Measurements from ENCODE around the gene NXNL1. TPM values are rescaled to one million over a fixed set of nuclear protein-coding genes. Genes with fewer than 3 reads are reported as not detected.
A peak's percentile ranks its signal among the peaks of the same experiment; 100 is the strongest.

Gene NXNL1
- total RNA-seq, 2 experiments from 2014 or later: not detected

GRCh38 chr19:17467471-17468301 lies 7.0 kb upstream of the NXNL1 start:
- ChIA-PET POLR2A (interaction anchor here (0.7 kb wide), 1 partner anchor 106 kb away, joined by 3 read pairs; no protein-coding TSS in a partner anchor), CTCF (interaction anchor here (0.5 to 1.2 kb wide), 3 partner anchors 24 to 921 kb away, joined by 3 to 5 read pairs (median 3); no protein-coding TSS in a partner anchor)
- peaks cover 24% of the 10 kb centered on the region for H3K4me1 Mint-ChIP-seq (ENCODE audit: low read depth)
- DNase-seq (no peak), ATAC-seq (ENCODE audit: poor library complexity) (no peak)
- TF ChIP-seq, protein P1, sequence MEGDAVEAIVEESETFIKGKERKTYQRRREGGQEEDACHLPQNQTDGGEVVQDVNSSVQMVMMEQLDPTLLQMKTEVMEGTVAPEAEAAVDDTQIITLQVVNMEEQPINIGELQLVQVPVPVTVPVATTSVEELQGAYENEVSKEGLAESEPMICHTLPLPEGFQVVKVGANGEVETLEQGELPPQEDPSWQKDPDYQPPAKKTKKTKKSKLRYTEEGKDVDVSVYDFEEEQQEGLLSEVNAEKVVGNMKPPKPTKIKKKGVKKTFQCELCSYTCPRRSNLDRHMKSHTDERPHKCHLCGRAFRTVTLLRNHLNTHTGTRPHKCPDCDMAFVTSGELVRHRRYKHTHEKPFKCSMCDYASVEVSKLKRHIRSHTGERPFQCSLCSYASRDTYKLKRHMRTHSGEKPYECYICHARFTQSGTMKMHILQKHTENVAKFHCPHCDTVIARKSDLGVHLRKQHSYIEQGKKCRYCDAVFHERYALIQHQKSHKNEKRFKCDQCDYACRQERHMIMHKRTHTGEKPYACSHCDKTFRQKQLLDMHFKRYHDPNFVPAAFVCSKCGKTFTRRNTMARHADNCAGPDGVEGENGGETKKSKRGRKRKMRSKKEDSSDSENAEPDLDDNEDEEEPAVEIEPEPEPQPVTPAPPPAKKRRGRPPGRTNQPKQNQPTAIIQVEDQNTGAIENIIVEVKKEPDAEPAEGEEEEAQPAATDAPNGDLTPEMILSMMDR (IDR thresholded peaks at IDR 0.05): no peak
- no peak overlapping the region for H3K27ac Mint-ChIP-seq
- no peaks in the 10 kb centered on the region for H3K9me3 Mint-ChIP-seq
- intact Hi-C loops (cut with DNase I, micrococcal nuclease): loop anchor here (2.0 to 5.0 kb wide), 6 partner anchors 47 to 393 kb away; partner anchors contain the start of genes BABAM1 (in 1 of the 2), CCDC194 (in 1 of the 2), HAUS8 (in 1 of the 2) and MVB12A (in 1 of the 2)
- no peaks in the 10 kb centered on the region for H3K36me3 ChIP-seq (ENCODE audit: insufficient read depth, low read length)
- no peaks in the 10 kb centered on the region for H3K9me3 ChIP-seq (ENCODE audit: control insufficient read depth in 1 of 2, insufficient read depth in 1 of 2, low read length in 2 of 2)
- H3K27me3 Mint-ChIP-seq: peaks cover 3% of the 10 kb centered on the region
- H3K36me3 Mint-ChIP-seq (ENCODE audit: low read depth): peaks cover 4% of the 10 kb centered on the region
- no peak overlapping the region for H3K4me3 ChIP-seq (ENCODE audit: low read length)
- no peak overlapping the region for H3K27ac ChIP-seq (ENCODE audit: low read depth in 1 of 2, low read length in 2 of 2)
- no peaks in the 10 kb centered on the region for H3K27me3 ChIP-seq (ENCODE audit: control insufficient read depth in 1 of 2, insufficient read depth in 2 of 2, low read length in 2 of 2)
- no peak overlapping the region for H3K4me3 Mint-ChIP-seq
- H3K4me1 ChIP-seq (ENCODE audit: insufficient read depth, low read length): peaks cover 30% of the 10 kb centered on the region

DNA sequence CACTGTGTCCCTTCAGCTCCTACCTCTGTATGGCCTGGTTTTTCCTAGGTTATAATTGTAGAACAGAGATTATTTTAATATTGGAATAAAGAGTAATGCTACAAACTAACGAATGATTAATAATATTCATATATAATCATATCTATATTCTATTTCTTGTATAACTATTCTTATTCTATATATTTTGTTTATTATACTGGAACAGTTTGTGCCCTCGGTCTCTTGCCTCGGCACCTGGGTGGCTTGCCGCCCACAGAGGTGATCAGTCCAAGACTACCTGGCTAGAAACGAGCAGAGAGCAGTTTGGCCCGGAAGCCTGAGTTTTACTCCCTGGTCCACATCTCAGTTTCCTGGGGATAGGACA lies 5.7 kb upstream of the NXNL1 start:
- H3K36me3 Mint-ChIP-seq (ENCODE audit: low read depth): peaks cover 4% of the 10 kb centered on the region
- ChIA-PET POLR2A (interaction anchor here (0.7 to 1.0 kb wide), 2 partner anchors 45 to 393 kb away, joined by 3 read pairs; partner anchors contain the start of genes PGLS and RPL18A), CTCF (interaction anchor here (0.6 to 1.8 kb wide), 14 partner anchors 12 to 922 kb away, joined by 3 to 9 read pairs (median 4); partner anchors contain the start of genes PGLS, RAB3A and TMEM221)
- H3K27ac Mint-ChIP-seq: no peak overlapping the region
- ATAC-seq (ENCODE audit: poor library complexity) (no peak), DNase-seq (no peak)
- H3K4me1 Mint-ChIP-seq (ENCODE audit: low read depth): peaks cover 24% of the 10 kb centered on the region
- no peak overlapping the region for H3K4me3 Mint-ChIP-seq
- H3K4me1 ChIP-seq (ENCODE audit: insufficient read depth, low read length): peaks cover 28% of the 10 kb centered on the region
- intact Hi-C loops (cut with DNase I, micrococcal nuclease): loop anchor here (1.0 to 5.0 kb wide), 5 partner anchors 74 to 204 kb away; partner anchors contain the start of genes BABAM1 (in 1 of the 2), CCDC194 (in 1 of the 2) and USHBP1 (in 1 of the 2)
- no peak overlapping the region for H3K4me3 ChIP-seq (ENCODE audit: low read length)
- no peak overlapping the region for H3K27ac ChIP-seq (ENCODE audit: low read depth in 1 of 2, low read length in 2 of 2)
- no peaks in the 10 kb centered on the region for H3K27me3 ChIP-seq (ENCODE audit: control insufficient read depth in 1 of 2, insufficient read depth in 2 of 2, low read length in 2 of 2)
- no peaks in the 10 kb centered on the region for H3K9me3 Mint-ChIP-seq
- no peaks in the 10 kb centered on the region for H3K36me3 ChIP-seq (ENCODE audit: insufficient read depth, low read length)
- TF ChIP-seq, protein P1 (IDR thresholded peaks at IDR 0.05): peak; percentile 36
- H3K27me3 Mint-ChIP-seq: peaks cover 3% of the 10 kb centered on the region
- no peaks in the 10 kb centered on the region for H3K9me3 ChIP-seq (ENCODE audit: control insufficient read depth in 1 of 2, insufficient read depth in 1 of 2, low read length in 2 of 2)

DNA sequence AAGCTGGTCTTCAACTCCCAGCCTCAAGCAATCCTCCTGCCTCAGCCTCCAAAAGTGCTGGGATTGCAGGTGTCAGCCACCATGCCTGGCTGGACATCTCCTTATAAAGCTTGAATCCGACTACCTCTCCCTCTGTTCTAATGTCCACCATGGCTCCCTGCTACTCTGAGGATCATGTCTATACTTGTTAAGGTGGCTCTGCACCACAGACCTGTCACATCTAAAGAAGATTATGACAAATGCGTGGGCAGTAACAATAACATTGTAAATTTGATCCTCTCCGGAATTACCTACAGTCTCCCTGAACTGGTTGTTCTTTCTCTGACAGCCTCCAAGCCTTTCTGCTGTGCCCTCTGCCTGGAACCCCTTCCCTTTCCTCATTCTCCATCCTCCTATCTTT lies 1.8 kb downstream of the NXNL1 start:
- DNase-seq (no peak), ATAC-seq (ENCODE audit: poor library complexity) (no peak)
- Histone ChIP-seq H3K27me3 (ENCODE audit: control insufficient read depth in 1 of 2, insufficient read depth in 2 of 2, low read length in 2 of 2) (peaks cover 28 to 36% of the 10 kb centered on the region in 2 experiments), H3K4me1 (ENCODE audit: insufficient read depth, low read length) (peaks cover 5% of the 10 kb centered on the region), H3K36me3 (ENCODE audit: insufficient read depth, low read length) (no peaks in the 10 kb centered on the region), H3K9me3 (ENCODE audit: control insufficient read depth in 1 of 2, insufficient read depth in 1 of 2, low read length in 2 of 2) (peaks cover 0 to 4% of the 10 kb centered on the region in 2 experiments), H3K4me3 (ENCODE audit: low read length) (no peak overlapping the region), H3K27ac (ENCODE audit: low read depth in 1 of 2, low read length in 2 of 2) (no peak overlapping the region)
- Mint-ChIP-seq H3K4me1 (ENCODE audit: low read depth) (peaks cover 8% of the 10 kb centered on the region), H3K36me3 (ENCODE audit: low read depth) (no peaks in the 10 kb centered on the region), H3K9me3 (no peaks in the 10 kb centered on the region), H3K27me3 (peaks cover 43% of the 10 kb centered on the region), H3K4me3 (no peak overlapping the region), H3K27ac (no peak overlapping the region)
- intact Hi-C loops (cut with DNase I, micrococcal nuclease): no loop called here
- CTCF ChIA-PET: no interaction called here
- TF ChIP-seq, protein P1 (IDR thresholded peaks at IDR 0.05): no peak
- POLR2A ChIA-PET: interaction anchor here (1.1 kb wide), 1 partner anchor 11 kb away, joined by 4 read pairs; the partner anchor contains the start of gene TMEM221
